Natural killer cell (primary cell): ENCODE measurements around the gene NXN. TPM values are rescaled to one million over a fixed set of nuclear protein-coding genes. Genes with fewer than 3 reads are reported as not detected.

Experiments
- ATAC-seq, 3 donors: fragments of 150-1000 bp in 2 of 3; fragments of 200-7000 bp in 1 of 3; cut with Tn5 transposase; 1 replicate in 1 of 3; 2 replicates in 2 of 3; pipeline ENCODE4 v1.10.0; 2021; ENCODE audit warnings: mild to moderate bottlenecking in 2 of 3, moderate library complexity in 2 of 3
- DNase-seq, 2 donors: peaks; one replicate each; pipeline versions ENCODE4 v3.0.0 to v3.0.0-alpha.2; 2013 to 2021; ENCODE audit warnings: mixed read lengths in 1 of 2
- H3K27ac ChIP-seq: one replicate; pipeline ENCODE4 v1.5.1; 2013; ENCODE audit warnings: mild to moderate bottlenecking, low read length
- H3K27me3 ChIP-seq: one replicate; pipeline ENCODE4 v1.6.1; 2013; ENCODE audit warnings: low read length; ENCODE audit not compliant: control insufficient read depth, insufficient read depth
- H3K36me3 ChIP-seq: one replicate; pipeline ENCODE4 v1.6.1; 2013; ENCODE audit warnings: low read length; ENCODE audit not compliant: control insufficient read depth, insufficient read depth
- H3K4me1 ChIP-seq: one replicate; pipeline ENCODE4 v1.6.1; 2013; ENCODE audit warnings: low read length; ENCODE audit not compliant: control insufficient read depth, insufficient read depth
- H3K4me3 ChIP-seq: one replicate; pipeline ENCODE4 v1.5.1; 2013; ENCODE audit warnings: low read length
- H3K9me3 ChIP-seq: one replicate; pipeline ENCODE4 v1.6.1; 2013; ENCODE audit warnings: low read length; ENCODE audit not compliant: control insufficient read depth, insufficient read depth
- H3K27ac Mint-ChIP-seq, 2 donors: one replicate each; pipeline ENCODE4 v1.8.0; 2022; ENCODE audit warnings: mild to moderate bottlenecking in 2 of 2, mixed read lengths in 2 of 2, moderate library complexity in 1 of 2
- H3K27me3 Mint-ChIP-seq, 2 donors: one replicate each; pipeline ENCODE4 v1.8.0; 2022; ENCODE audit warnings: low read depth in 2 of 2, mixed read lengths in 2 of 2
- H3K36me3 Mint-ChIP-seq: one replicate; pipeline ENCODE4 v1.8.0; 2022; ENCODE audit warnings: mixed read lengths
- H3K4me1 Mint-ChIP-seq, 2 donors: one replicate each; pipeline ENCODE4 v1.8.0; 2022; ENCODE audit warnings: mixed read lengths in 2 of 2
- H3K4me3 Mint-ChIP-seq: one replicate; pipeline ENCODE4 v1.8.0; 2022; ENCODE audit warnings: mild to moderate bottlenecking, moderate library complexity, mixed read lengths
- H3K9me3 Mint-ChIP-seq, 2 donors: one replicate each; pipeline ENCODE4 v1.8.0; 2022; ENCODE audit warnings: mixed read lengths in 2 of 2
- WGBS: methylation state at CpG from one replicate; pipeline ENCODE4 v1.1.7; 2013; ENCODE audit warnings: missing lambda C conversion rate; ENCODE audit not compliant: insufficient coverage; 5-methylcytosine and 5-hydroxymethylcytosine counted together
- intact Hi-C: fragments of 100-400 bp; cut with micrococcal nuclease; formaldehyde crosslinking; loops from one replicate; pipeline ENCODE4 v1.14.2; 2022
- total RNA-seq, 4 donors: library from RNA; stranded (reverse); fragments of 120-200 nt in 1 of 4; gene quantifications; one replicate each; pipeline versions ENCODE4 v1.2.3 to v1.2.4, GENCODE V29; 2013 to 2022
- TF ChIP-seq, protein P1 (sequence below): fragments of 200-600 bp; IDR thresholded peaks from one replicate; pipeline ENCODE4 v1.8.0; 2022; ENCODE audit warnings: antibody characterized with exemption

NXN gene
- total RNA-seq, 3 donors from 2014 or later (not counting 1 experiment from before 2014, with no cell fraction given) = 0.14 to 0.55 TPM; not detected in 1

DNA sequence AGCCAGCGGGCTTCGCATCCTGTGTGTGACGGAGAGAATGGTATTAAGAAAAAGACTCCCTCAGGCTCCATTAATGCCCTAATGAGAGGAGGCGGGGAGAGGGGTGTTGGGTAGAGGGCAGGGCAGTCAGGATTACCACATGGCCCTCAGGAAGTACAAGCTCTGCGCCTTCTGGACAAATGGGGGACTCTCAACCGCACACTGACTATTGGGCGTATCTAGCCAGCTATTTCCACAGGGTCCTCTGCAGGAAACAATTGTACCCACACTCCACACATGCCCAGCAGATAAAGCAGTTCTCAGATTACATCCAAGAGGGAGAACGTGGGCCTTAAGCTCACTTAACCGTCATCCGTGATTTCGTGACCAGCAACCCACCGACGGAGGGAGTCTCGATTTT is 14.7 kb downstream of the NXN start:
- H3K9me3 ChIP-seq = no peaks in the 10 kb centered on the region

GRCh38 chr17:962670-963069 is 16.9 kb downstream of the NXN start:
- Mint-ChIP-seq H3K4me1 (no peaks in the 10 kb centered on the region), H3K36me3 (no peaks in the 10 kb centered on the region), H3K27ac (no peak overlapping the region), H3K27me3 (peaks cover 10 to 13% of the 10 kb centered on the region in 2 donors), H3K9me3 (no peaks in the 10 kb centered on the region), H3K4me3 (no peak overlapping the region)
- ATAC-seq (no peak), DNase-seq (no peak)
- Histone ChIP-seq H3K4me3 (no peak overlapping the region), H3K9me3 (no peaks in the 10 kb centered on the region), H3K4me1 (no peaks in the 10 kb centered on the region), H3K36me3 (no peaks in the 10 kb centered on the region), H3K27me3 (no peaks in the 10 kb centered on the region), H3K27ac (no peak overlapping the region)
- TF ChIP-seq, protein P1, sequence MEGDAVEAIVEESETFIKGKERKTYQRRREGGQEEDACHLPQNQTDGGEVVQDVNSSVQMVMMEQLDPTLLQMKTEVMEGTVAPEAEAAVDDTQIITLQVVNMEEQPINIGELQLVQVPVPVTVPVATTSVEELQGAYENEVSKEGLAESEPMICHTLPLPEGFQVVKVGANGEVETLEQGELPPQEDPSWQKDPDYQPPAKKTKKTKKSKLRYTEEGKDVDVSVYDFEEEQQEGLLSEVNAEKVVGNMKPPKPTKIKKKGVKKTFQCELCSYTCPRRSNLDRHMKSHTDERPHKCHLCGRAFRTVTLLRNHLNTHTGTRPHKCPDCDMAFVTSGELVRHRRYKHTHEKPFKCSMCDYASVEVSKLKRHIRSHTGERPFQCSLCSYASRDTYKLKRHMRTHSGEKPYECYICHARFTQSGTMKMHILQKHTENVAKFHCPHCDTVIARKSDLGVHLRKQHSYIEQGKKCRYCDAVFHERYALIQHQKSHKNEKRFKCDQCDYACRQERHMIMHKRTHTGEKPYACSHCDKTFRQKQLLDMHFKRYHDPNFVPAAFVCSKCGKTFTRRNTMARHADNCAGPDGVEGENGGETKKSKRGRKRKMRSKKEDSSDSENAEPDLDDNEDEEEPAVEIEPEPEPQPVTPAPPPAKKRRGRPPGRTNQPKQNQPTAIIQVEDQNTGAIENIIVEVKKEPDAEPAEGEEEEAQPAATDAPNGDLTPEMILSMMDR = no peak
- 75% methylated on average over 11 of the region's 11 CpGs for WGBS
- intact Hi-C loops = no loop called here

More for the DNA sequence above, 14.7 kb downstream of the NXN start:
- Mint-ChIP-seq H3K27me3 (peaks cover 16 to 28% of the 10 kb centered on the region in 2 donors), H3K4me1 (no peaks in the 10 kb centered on the region), H3K4me3 (no peak overlapping the region), H3K9me3 (no peaks in the 10 kb centered on the region), H3K27ac (no peak overlapping the region), H3K36me3 (no peaks in the 10 kb centered on the region)
- no peak for ATAC-seq
- WGBS = 70% methylated on average over 14 of the region's 14 CpGs
- H3K27me3 ChIP-seq = no peaks in the 10 kb centered on the region
- intact Hi-C loops = no loop called here
- no peaks in the 10 kb centered on the region for H3K4me1 ChIP-seq
- no peak for DNase-seq
- TF ChIP-seq, protein P1 = no peak
- H3K27ac ChIP-seq = no peak overlapping the region
- no peak overlapping the region for H3K4me3 ChIP-seq
- no peaks in the 10 kb centered on the region for H3K36me3 ChIP-seq

DNA sequence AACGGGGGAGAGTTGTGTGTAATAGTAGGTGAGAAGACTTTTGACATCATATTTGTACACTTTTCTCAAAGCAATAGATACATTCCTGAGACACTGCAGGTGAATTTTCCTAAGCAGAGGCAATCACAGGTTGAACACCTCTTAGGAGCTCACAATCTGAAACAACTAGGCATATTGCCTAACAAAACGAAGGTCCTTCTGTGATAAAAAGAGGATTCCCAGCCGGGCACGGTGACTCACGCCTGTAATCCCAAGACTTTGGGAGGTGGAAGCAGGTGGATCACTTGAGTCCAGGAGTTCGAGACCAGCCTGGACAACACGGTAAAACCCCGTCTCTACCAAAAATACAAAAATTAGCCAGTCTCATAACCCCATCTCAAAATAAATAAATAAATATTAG is 17.4 kb downstream of the NXN start:
- H3K36me3 ChIP-seq = no peaks in the 10 kb centered on the region
- Mint-ChIP-seq H3K4me3 (no peak overlapping the region), H3K4me1 (no peaks in the 10 kb centered on the region), H3K27me3 (peaks cover 8 to 11% of the 10 kb centered on the region in 2 donors), H3K9me3 (no peaks in the 10 kb centered on the region), H3K36me3 (no peaks in the 10 kb centered on the region), H3K27ac (no peak overlapping the region)
- ATAC-seq (no peak), DNase-seq (no peak)
- H3K4me1 ChIP-seq = no peaks in the 10 kb centered on the region
- H3K9me3 ChIP-seq = no peaks in the 10 kb centered on the region
- H3K27ac ChIP-seq = no peak overlapping the region
- no peaks in the 10 kb centered on the region for H3K27me3 ChIP-seq
- intact Hi-C loops = no loop called here
- WGBS = 87% methylated on average over 5 of the region's 8 CpGs
- TF ChIP-seq, protein P1 = no peak
- no peak overlapping the region for H3K4me3 ChIP-seq

- no peak overlapping the region for H3K4me3 Mint-ChIP-seq
- peaks cover 11 to 13% of the 10 kb centered on the region in 2 donors for H3K27me3 Mint-ChIP-seq
- DNase-seq (no peak), ATAC-seq (no peak)
- H3K4me1 ChIP-seq = no peaks in the 10 kb centered on the region
- no peaks in the 10 kb centered on the region for H3K9me3 Mint-ChIP-seq
- H3K27me3 ChIP-seq = no peaks in the 10 kb centered on the region
- H3K9me3 ChIP-seq = no peaks in the 10 kb centered on the region
- intact Hi-C loops = no loop called here
- TF ChIP-seq, protein P1 = no peak
- H3K27ac ChIP-seq = no peak overlapping the region
- no peaks in the 10 kb centered on the region for H3K36me3 ChIP-seq
- no peak overlapping the region for H3K27ac Mint-ChIP-seq
- H3K4me3 ChIP-seq = no peak overlapping the region
- 89% methylated on average over 29 of the region's 31 CpGs for WGBS
- no peaks in the 10 kb centered on the region for H3K4me1 Mint-ChIP-seq
- no peaks in the 10 kb centered on the region for H3K36me3 Mint-ChIP-seq
These were observed 20.7 kb downstream of the NXN start for GRCh38 chr17:958712-959451.
